GM21717 (cell line): ENCODE data around the gene KCP.

ENCODE experiments used
- ATAC-seq: cut with Tn5 transposase; IDR thresholded peaks from one replicate; pipeline ENCODE4 v1.9.1; 2021; ENCODE audit warnings: mild to moderate bottlenecking, moderate library complexity; ENCODE audit not compliant: unreplicated experiment

Gene KCP

GRCh38 chr7:128876127-128876526, 34.4 kb downstream of the KCP start:
- no peak for ATAC-seq

DNA sequence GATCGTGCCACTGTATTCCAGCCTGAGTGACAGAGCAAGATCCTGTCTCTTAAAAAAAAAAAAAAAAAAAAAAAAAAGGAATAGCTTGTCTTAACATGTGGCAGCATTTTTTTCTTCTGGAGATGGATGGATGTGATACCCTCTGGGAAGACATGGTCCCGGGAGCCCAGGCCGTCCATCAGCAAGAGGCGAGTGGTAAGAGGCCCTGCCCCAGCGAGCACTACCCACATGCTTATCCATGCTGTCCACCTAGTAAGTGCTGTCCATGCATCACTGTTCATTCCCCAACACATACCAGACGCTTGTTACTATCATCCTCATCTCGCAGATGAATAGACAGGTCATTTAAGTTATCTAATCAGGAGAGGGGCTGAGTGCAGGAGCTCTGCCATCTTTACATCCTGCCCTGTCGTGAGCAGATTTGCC, 35.0 kb downstream of the KCP start:
- ATAC-seq, result no peak

DNA sequence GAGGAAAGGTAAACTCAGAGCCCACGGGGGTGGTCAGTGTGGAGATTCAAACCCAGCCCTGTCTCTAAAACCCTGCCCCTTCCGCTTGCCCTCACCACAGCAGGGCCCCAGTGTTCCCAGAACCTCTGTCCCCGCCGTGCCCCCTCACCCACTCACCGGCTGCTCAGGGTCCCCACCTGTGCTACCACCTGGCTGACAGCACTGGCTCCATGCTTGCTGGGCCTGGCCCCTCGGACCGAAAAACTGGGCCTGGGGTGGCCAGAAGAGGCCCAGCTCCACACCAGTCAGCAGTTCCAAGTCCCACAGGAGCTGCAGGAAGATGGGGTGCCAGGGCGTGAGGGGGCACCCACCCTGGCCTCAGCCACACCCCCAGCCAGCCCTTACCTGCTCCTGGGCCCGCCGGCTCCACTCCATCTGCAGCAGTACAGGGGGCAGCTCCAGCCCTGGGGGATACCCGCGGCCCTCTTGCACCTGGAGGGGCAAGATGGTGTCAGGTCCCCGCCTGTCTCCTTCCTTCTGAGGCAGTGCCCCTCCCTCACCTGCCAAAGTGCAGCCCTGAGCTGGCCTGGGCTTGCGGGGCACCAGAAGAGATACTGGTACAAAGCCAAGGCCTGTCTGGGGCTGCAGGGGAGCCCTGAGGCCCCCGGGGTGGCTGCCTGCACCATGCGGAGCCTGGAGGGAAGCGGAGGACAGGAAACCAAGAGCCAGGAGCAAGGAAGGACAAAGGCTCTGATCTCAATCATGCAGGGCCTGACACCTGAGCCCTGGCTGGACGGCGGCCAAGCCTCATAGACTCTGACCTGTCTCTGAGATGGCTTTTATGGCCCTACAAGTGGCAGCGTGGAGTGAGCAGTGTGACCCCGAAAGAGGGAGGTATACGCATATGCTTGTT, 36.1 kb downstream of the KCP start:
- no peak for ATAC-seq

GRCh38 chr7:128873234-128873633, 37.3 kb downstream of the KCP start:
- ATAC-seq, result no peak

- ATAC-seq, result no peak
These were observed 38.1 kb downstream of the KCP start for GRCh38 chr7:128872394-128872824.

- ATAC-seq, result no peak
These were observed 39.5 kb downstream of the KCP start for GRCh38 chr7:128871050-128871449.

GRCh38 chr7:128869944-128870285, 40.6 kb downstream of the KCP start:
- ATAC-seq, result no peak

- ATAC-seq, result peak; percentile 36
These were observed 41.2 kb downstream of the KCP start for GRCh38 chr7:128869138-128869943.

- ATAC-seq, result no peak
These were observed 41.8 kb downstream of the KCP start for GRCh38 chr7:128868624-128869137.

DNA sequence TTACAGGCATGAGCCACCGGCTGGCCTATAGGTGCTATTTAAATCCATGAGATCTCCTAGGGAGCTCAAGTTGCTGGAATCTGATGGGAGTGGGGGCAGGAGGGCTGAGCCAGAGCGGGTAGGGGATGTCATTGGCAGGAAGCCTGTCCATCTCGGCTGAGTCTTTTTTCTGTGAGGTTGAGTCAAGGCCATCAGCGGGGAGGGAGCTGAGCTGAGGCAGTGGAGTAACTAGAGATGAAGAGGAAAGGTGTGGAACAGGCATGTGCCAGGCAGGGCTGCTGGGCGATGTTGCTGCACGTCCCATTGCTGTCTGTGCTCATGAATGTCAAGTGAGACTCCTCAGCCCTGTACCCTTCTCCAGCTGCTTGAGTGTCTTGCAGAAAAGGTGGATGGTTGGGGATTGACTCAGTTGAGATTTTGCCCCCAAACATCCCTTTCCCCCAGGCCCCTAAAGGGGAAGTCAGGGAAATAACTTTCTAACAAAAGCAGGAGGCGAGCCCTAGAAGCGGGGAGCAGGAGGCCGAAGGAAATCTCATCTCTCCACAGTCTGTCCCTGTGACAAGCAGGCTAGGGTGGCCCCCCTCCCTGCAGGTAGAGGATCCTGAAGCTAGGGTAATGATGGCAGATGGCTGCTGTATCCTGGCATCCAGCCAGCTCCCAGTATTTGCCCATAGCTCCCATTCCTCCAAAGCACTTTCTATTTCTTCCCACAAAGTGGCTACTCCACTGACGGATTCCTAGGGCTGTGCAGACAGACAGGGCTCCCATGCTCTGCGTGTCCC, 42.5 kb downstream of the KCP start:
- ATAC-seq, result no peak

DNA sequence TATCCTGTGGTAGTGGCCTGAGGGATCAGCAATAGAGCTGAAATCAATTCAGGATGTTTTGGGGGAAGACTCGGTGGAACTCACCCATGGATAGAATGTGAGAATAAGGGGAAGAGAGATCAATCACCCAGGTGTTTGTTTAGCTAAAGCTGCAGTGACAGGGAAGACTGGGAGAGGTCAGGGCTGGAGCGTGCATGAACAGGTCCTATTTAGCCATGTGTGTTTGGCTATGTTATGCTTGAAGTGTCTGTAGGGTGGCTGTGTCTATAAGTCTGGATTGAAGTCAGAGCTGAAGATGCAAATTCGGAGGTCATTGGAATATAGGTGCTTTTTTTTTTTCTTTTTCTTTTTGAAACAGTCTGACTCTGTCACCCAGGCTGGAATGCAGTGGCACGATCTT, 43.3 kb downstream of the KCP start:
- no peak for ATAC-seq

- ATAC-seq, result no peak
These were observed 44.3 kb downstream of the KCP start for GRCh38 chr7:128865996-128866877.

DNA sequence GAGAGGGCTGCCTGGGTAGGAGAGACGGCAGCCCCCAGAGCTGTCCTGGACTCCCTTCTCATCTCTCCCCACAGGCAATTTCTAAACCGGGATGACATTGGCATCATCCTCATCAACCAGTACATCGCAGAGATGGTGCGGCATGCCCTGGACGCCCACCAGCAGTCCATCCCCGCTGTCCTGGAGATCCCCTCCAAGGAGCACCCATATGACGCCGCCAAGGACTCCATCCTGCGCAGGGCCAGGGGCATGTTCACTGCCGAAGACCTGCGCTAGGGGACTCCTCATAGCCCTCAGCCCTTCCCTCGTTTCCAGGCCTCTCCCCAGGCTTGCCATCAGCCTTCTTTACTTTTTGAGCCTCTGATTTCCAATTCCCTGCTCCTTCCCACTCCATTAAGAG, 45.2 kb downstream of the KCP start:
- no peak for ATAC-seq

GRCh38 chr7:128863433-128863989, 47.0 kb downstream of the KCP start:
- ATAC-seq, result peak; percentile 23

- peak; percentile 80 for ATAC-seq
These were observed 47.7 kb downstream of the KCP start, which contains the start of gene ATP6V1F for GRCh38 chr7:128862571-128863432. Gene ATP6V1F (plus strand): TSS chr7:128862856. CDS start chr7:128862905, 49 bp downstream.

DNA sequence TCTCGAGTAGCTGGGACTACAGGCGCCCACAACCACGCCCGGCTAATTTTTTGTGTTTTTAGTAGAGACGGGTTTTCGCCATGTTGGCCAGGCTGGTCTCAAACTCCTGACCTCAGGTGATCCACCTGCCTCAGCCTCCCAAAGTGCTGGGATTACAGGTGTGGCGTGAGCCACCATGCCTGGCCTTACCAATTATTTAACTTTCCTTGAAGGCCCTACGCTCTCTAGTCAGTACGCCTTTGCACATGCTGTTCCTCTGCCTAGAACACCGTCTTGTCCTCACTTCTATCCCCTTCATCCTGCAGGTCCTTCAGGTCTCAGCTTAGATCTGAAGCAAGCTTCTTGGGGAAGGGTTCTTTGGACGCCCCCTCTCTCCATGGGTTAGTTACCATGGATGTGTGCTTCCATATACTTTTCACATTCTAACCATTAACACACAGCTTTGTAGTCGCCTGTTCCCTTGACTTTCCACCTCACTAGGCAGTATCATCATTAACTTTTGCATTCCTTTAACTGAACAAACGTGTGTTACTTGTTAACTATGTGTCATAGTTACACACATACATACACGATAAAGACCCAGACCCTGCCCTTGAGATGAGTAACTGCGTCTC, 48.4 kb downstream of the KCP start:
- no peak for ATAC-seq

DNA sequence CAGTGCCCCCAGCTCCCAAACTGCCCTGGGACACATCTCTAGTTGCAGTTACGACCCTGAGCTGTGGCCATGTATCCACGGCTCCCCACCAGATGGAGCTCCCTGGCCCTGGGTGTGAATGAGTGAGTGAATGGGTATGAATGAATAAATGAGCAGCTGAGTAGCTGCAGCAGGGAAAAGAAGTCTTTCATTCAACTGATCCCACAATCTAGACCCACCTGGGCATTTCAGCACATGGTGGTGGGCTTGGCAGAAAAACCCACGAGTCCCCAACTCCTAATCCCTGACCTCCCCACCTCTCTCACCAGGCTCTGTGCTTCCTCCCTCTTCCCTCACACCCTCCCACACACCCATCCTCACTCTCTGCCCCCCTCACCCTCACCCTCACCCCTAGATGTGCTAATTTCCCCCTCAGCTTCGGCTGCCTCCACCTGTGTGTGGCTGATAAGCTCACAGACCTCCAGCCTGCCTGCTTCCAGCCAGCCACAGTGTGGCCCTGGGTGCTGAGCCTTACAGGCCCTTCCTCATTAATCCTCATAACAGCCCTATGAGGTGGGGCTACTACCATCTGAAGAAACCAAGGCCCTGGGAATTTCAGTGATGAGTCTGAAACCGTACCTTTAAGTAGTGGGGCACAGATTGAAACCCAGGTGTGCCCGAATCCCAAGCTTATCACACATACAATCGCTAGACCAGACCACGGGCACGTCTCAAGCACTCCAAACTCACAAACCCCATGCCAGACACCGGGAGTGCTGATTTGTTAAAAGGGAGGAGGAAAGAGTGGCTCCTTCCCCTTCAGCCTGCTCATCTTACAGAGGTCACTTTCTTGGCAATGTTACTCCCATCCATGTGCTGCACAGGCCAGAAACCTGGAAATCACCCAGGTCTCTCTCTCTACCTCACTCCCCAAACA, 50.1 kb downstream of the KCP start:
- no peak for ATAC-seq
